Natural killer cell (primary cell): ENCODE measurements around the gene PTPRR. TPM values are rescaled to one million over a fixed set of nuclear protein-coding genes. Genes with fewer than 3 reads are reported as not detected.

Experiments used
- ATAC-seq, 3 donors: fragments of 150-1000 bp in 2 of 3; fragments of 200-7000 bp in 1 of 3; cut with Tn5 transposase; 1 replicate in 1 of 3; 2 replicates in 2 of 3; pipeline ENCODE4 v1.10.0; 2021; ENCODE audit warnings: mild to moderate bottlenecking in 2 of 3, moderate library complexity in 2 of 3
- DNase-seq, 2 donors: peaks; one replicate each; pipeline versions ENCODE4 v3.0.0 to v3.0.0-alpha.2; 2013 to 2021; ENCODE audit warnings: mixed read lengths in 1 of 2
- H3K27ac ChIP-seq: one replicate; pipeline ENCODE4 v1.5.1; 2013; ENCODE audit warnings: mild to moderate bottlenecking, low read length
- H3K27me3 ChIP-seq: one replicate; pipeline ENCODE4 v1.6.1; 2013; ENCODE audit warnings: low read length; ENCODE audit not compliant: control insufficient read depth, insufficient read depth
- H3K36me3 ChIP-seq: one replicate; pipeline ENCODE4 v1.6.1; 2013; ENCODE audit warnings: low read length; ENCODE audit not compliant: control insufficient read depth, insufficient read depth
- H3K4me1 ChIP-seq: one replicate; pipeline ENCODE4 v1.6.1; 2013; ENCODE audit warnings: low read length; ENCODE audit not compliant: control insufficient read depth, insufficient read depth
- H3K4me3 ChIP-seq: one replicate; pipeline ENCODE4 v1.5.1; 2013; ENCODE audit warnings: low read length
- H3K9me3 ChIP-seq: one replicate; pipeline ENCODE4 v1.6.1; 2013; ENCODE audit warnings: low read length; ENCODE audit not compliant: control insufficient read depth, insufficient read depth
- H3K27ac Mint-ChIP-seq, 2 donors: one replicate each; pipeline ENCODE4 v1.8.0; 2022; ENCODE audit warnings: mild to moderate bottlenecking in 2 of 2, mixed read lengths in 2 of 2, moderate library complexity in 1 of 2
- H3K27me3 Mint-ChIP-seq, 2 donors: one replicate each; pipeline ENCODE4 v1.8.0; 2022; ENCODE audit warnings: low read depth in 2 of 2, mixed read lengths in 2 of 2
- H3K36me3 Mint-ChIP-seq: one replicate; pipeline ENCODE4 v1.8.0; 2022; ENCODE audit warnings: mixed read lengths
- H3K4me1 Mint-ChIP-seq, 2 donors: one replicate each; pipeline ENCODE4 v1.8.0; 2022; ENCODE audit warnings: mixed read lengths in 2 of 2
- H3K4me3 Mint-ChIP-seq: one replicate; pipeline ENCODE4 v1.8.0; 2022; ENCODE audit warnings: mild to moderate bottlenecking, moderate library complexity, mixed read lengths
- H3K9me3 Mint-ChIP-seq, 2 donors: one replicate each; pipeline ENCODE4 v1.8.0; 2022; ENCODE audit warnings: mixed read lengths in 2 of 2
- WGBS: methylation state at CpG from one replicate; pipeline ENCODE4 v1.1.7; 2013; ENCODE audit warnings: missing lambda C conversion rate; ENCODE audit not compliant: insufficient coverage; 5-methylcytosine and 5-hydroxymethylcytosine counted together
- intact Hi-C: fragments of 100-400 bp; cut with micrococcal nuclease; formaldehyde crosslinking; loops from one replicate; pipeline ENCODE4 v1.14.2; 2022
- total RNA-seq, 4 donors: library from RNA; stranded (reverse); fragments of 120-200 nt in 1 of 4; gene quantifications; one replicate each; pipeline versions ENCODE4 v1.2.3 to v1.2.4, GENCODE V29; 2013 to 2022
- TF ChIP-seq, protein P1 (sequence below): fragments of 200-600 bp; IDR thresholded peaks from one replicate; pipeline ENCODE4 v1.8.0; 2022; ENCODE audit warnings: antibody characterized with exemption

Gene PTPRR, protein sequence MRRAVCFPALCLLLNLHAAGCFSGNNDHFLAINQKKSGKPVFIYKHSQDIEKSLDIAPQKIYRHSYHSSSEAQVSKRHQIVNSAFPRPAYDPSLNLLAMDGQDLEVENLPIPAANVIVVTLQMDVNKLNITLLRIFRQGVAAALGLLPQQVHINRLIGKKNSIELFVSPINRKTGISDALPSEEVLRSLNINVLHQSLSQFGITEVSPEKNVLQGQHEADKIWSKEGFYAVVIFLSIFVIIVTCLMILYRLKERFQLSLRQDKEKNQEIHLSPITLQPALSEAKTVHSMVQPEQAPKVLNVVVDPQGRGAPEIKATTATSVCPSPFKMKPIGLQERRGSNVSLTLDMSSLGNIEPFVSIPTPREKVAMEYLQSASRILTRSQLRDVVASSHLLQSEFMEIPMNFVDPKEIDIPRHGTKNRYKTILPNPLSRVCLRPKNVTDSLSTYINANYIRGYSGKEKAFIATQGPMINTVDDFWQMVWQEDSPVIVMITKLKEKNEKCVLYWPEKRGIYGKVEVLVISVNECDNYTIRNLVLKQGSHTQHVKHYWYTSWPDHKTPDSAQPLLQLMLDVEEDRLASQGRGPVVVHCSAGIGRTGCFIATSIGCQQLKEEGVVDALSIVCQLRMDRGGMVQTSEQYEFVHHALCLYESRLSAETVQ
- 1 to 10 TPM in 1 of 3 donors, under 1 TPM in 1, not detected in 1; 0.91 to 1.3 TPM for total RNA-seq
- 0.68 TPM for total RNA-seq (2013)

DNA sequence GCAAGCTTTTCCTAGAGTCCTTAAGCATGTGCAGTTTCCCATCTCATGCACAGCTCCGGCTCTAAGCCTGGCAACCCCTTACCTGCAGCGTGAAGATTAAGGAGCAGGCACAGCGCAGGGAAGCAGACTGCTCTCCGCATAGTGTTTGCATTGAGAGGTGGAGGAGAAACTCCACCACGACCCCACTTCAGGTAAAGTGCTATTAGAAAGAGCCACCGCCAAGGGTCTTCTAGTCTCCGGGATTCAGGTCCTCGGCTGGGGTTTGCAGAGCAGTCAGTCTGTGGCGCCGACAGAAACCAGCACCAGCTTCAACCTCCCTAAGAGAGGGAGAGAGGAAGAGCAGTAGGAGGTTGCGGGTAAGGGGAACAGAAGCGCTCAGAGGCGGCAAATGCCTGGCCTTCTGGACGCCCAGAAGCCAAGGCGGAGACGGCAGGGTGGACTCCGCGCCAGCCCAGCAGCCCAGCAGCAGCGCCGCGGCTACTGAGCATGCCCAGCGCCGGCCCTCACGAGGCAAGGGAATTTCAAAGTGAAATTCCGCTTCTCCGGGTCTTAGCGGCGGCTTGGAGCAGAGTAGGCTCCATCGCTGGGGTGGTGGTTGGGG is at the start of gene PTPRR:
PTPRR (minus strand) TSS at position 488 of the 601 bp plus-strand sequence; CDS start at position 140, 348 bp downstream.
- H3K4me1 Mint-ChIP-seq = no peaks in the 10 kb centered on the region
- H3K9me3 Mint-ChIP-seq = peaks cover 0 to 3% of the 10 kb centered on the region in 2 donors
- Histone ChIP-seq H3K4me3 (no peak within 1 kb of the TSS), H3K27ac (no peak within 1 kb of the TSS), H3K27me3 (peaks cover 4% of the 10 kb centered on the region), H3K36me3 (no peaks in the 10 kb centered on the region), H3K9me3 (peaks cover 6% of the 10 kb centered on the region), H3K4me1 (no peaks in the 10 kb centered on the region)
- intact Hi-C loops = no loop called here
- H3K4me3 Mint-ChIP-seq = no peak within 1 kb of the TSS
- DNase-seq (no peak), ATAC-seq (no peak)
- no peak within 1 kb of the TSS for H3K27ac Mint-ChIP-seq
- TF ChIP-seq, protein P1, sequence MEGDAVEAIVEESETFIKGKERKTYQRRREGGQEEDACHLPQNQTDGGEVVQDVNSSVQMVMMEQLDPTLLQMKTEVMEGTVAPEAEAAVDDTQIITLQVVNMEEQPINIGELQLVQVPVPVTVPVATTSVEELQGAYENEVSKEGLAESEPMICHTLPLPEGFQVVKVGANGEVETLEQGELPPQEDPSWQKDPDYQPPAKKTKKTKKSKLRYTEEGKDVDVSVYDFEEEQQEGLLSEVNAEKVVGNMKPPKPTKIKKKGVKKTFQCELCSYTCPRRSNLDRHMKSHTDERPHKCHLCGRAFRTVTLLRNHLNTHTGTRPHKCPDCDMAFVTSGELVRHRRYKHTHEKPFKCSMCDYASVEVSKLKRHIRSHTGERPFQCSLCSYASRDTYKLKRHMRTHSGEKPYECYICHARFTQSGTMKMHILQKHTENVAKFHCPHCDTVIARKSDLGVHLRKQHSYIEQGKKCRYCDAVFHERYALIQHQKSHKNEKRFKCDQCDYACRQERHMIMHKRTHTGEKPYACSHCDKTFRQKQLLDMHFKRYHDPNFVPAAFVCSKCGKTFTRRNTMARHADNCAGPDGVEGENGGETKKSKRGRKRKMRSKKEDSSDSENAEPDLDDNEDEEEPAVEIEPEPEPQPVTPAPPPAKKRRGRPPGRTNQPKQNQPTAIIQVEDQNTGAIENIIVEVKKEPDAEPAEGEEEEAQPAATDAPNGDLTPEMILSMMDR = no peak
- H3K27me3 Mint-ChIP-seq = peaks cover 0 to 14% of the 10 kb centered on the region in 2 donors
- no peaks in the 10 kb centered on the region for H3K36me3 Mint-ChIP-seq
- WGBS = 8% methylated on average over 24 of the region's 29 CpGs

DNA sequence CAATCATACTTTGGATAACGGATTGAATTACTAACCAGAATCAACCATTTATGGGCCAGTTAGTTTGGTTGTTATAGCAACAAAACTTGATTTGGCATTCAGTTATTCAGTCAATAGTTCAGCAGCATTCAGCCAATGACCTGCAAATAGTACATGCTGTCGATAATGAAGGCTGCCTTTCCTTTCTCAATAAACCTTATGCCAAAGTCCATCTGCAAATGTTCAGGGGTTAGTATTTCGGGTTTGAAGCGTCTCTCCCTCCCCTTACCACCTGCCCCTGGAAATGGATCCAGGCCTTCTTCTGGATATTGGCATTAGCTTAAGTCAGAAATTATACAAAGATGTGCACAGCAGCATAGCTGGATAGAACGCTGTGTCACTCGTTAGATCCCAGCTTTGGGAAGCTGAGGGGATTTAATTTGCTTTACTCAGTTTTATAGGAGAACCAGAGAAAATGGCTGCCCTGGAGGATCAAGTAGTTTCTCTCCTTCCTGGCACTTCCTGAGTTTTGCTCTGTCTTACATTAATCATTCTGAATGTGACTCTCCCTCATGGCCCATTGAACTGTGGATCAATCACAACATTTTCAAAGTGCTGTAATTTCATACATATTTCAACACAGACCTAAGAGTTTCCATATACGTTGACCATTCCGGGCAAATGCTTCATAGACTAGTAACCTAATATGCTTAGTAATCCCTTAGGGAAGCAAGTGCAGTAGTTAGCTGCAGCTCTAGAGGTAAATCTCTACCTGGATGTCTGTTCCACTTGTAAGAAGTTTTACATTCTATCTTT is 46.7 kb upstream of the PTPRR start:
- Histone ChIP-seq H3K4me3 (no peak overlapping the region), H3K27me3 (no peaks in the 10 kb centered on the region), H3K27ac (no peak overlapping the region), H3K36me3 (no peaks in the 10 kb centered on the region), H3K4me1 (no peaks in the 10 kb centered on the region), H3K9me3 (no peaks in the 10 kb centered on the region)
- no peak overlapping the region for H3K4me3 Mint-ChIP-seq
- TF ChIP-seq, protein P1 = no peak
- no peaks in the 10 kb centered on the region for H3K36me3 Mint-ChIP-seq
- peaks cover 9 to 14% of the 10 kb centered on the region in 2 donors for H3K9me3 Mint-ChIP-seq
- H3K27me3 Mint-ChIP-seq = no peaks in the 10 kb centered on the region
- DNase-seq (no peak), ATAC-seq (no peak)
- no peak overlapping the region for H3K27ac Mint-ChIP-seq
- 94% methylated on average over 8 of the region's 8 CpGs for WGBS
- intact Hi-C loops = no loop called here
- H3K4me1 Mint-ChIP-seq = no peaks in the 10 kb centered on the region

DNA sequence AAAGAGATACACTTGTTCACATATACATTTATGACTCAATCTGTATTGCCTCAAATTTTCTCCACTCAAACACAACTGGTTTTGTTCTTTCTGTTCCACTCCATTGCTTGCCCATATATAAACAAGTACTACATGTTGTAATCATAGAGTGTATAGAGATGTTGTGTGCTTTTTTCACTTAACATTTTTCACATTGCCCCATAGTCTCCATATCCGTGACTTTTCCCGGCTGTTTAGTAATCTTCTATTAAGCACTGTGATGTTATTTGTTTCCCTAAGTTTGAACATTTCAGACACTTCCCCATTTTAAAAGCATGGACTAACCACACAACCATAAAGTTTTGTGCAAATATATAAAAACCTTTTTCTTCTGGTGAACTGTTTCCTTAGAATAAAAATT is 45.5 kb upstream of the PTPRR start:
- TF ChIP-seq, protein P1 = no peak
- H3K27ac Mint-ChIP-seq = no peak overlapping the region
- DNase-seq (no peak), ATAC-seq (no peak)
- Histone ChIP-seq H3K4me3 (no peak overlapping the region), H3K9me3 (no peaks in the 10 kb centered on the region), H3K27me3 (no peaks in the 10 kb centered on the region), H3K27ac (no peak overlapping the region), H3K36me3 (no peaks in the 10 kb centered on the region), H3K4me1 (no peaks in the 10 kb centered on the region)
- H3K27me3 Mint-ChIP-seq = no peaks in the 10 kb centered on the region
- 60% methylated on average over 1 of the region's 2 CpGs for WGBS
- no peaks in the 10 kb centered on the region for H3K36me3 Mint-ChIP-seq
- no peak overlapping the region for H3K4me3 Mint-ChIP-seq
- H3K4me1 Mint-ChIP-seq = no peaks in the 10 kb centered on the region
- intact Hi-C loops = no loop called here
- H3K9me3 Mint-ChIP-seq = peaks cover 9 to 18% of the 10 kb centered on the region in 2 donors
